NAMALWA (cell line): Measurements from ENCODE around the gene OR4E1.
"Not testable (repeated sequence)": the region's sequence is repeated elsewhere in the genome, so short reads cannot be mapped to it uniquely, and the experiment has no call there.

Experiments
- DNase-seq: peaks from one replicate; pipeline ENCODE4 v3.0.0-alpha.2; 2015; ENCODE audit warnings: low spot score

The OR4E1 gene

GRCh38 chr14:21673718-21674117, at the start of gene OR4E1:
Gene OR4E1, minus strand, starts transcription at chr14:21673818. Its CDS starts 2,883 bp downstream, at chr14:21670935.
- no peak for DNase-seq

GRCh38 chr14:21721504-21721903, 47.9 kb upstream of the OR4E1 start:
- DNase-seq: no peak

- DNase-seq: no peak
Measured at GRCh38 chr14:21719841-21720240, 46.2 kb upstream of the OR4E1 start.

- no peak for DNase-seq
Measured at GRCh38 chr14:21714318-21714929, 40.8 kb upstream of the OR4E1 start.

GRCh38 chr14:21712036-21712435, 38.4 kb upstream of the OR4E1 start:
- no peak for DNase-seq

GRCh38 chr14:21711360-21711961, 37.8 kb upstream of the OR4E1 start:
- DNase-seq: peak; percentile 72

- DNase-seq: no peak
Measured at GRCh38 chr14:21704338-21704737, 30.7 kb upstream of the OR4E1 start.

GRCh38 chr14:21703357-21704326, 30.0 kb upstream of the OR4E1 start:
- peak; percentile 8 for DNase-seq

- no peak for DNase-seq
Measured at GRCh38 chr14:21702316-21702715, 28.7 kb upstream of the OR4E1 start.

GRCh38 chr14:21699551-21699950, 25.9 kb upstream of the OR4E1 start:
- no peak for DNase-seq

GRCh38 chr14:21698538-21698937, 24.9 kb upstream of the OR4E1 start:
- DNase-seq: not testable (repeated sequence)

- not testable (repeated sequence) for DNase-seq
Measured at GRCh38 chr14:21697662-21698061, 24.0 kb upstream of the OR4E1 start.

- DNase-seq: no peak
Measured at GRCh38 chr14:21694425-21694824, 20.8 kb upstream of the OR4E1 start.

- no peak for DNase-seq
Measured at GRCh38 chr14:21686468-21686867, 12.8 kb upstream of the OR4E1 start.

GRCh38 chr14:21680072-21680471, 6.5 kb upstream of the OR4E1 start:
- DNase-seq: no peak

- DNase-seq: no peak
Measured at GRCh38 chr14:21675566-21675965, 1.9 kb upstream of the OR4E1 start.

- no peak for DNase-seq
Measured at GRCh38 chr14:21672116-21672515, 1.5 kb downstream of the OR4E1 start.

GRCh38 chr14:21671371-21671770, 2.2 kb downstream of the OR4E1 start:
- no peak for DNase-seq

- DNase-seq: no peak
Measured at GRCh38 chr14:21669284-21669683, 4.3 kb downstream of the OR4E1 start.

GRCh38 chr14:21668377-21668776, 5.2 kb downstream of the OR4E1 start:
- no peak for DNase-seq

GRCh38 chr14:21656980-21657379, 16.6 kb downstream of the OR4E1 start:
- DNase-seq: no peak

GRCh38 chr14:21654215-21654614, 19.4 kb downstream of the OR4E1 start:
- no peak for DNase-seq

GRCh38 chr14:21653331-21653885, 20.2 kb downstream of the OR4E1 start, which contains the start of gene OR4E2:
Gene OR4E2, plus strand, starts transcription at chr14:21653835. Its CDS starts 11,248 bp downstream, at chr14:21665083.
- DNase-seq: no peak
